Measurements from ENCODE around the gene SMARCD2. TPM values are rescaled to one million over a fixed set of nuclear protein-coding genes. Genes with fewer than 3 reads are reported as not detected.

The SMARCD2 gene
- total and polyA plus RNA-seq, 2 of the 13 experiments (the other 11 are each of a cell fraction or from before 2014, with no cell fraction given): 122 to 150 TPM

DNA sequence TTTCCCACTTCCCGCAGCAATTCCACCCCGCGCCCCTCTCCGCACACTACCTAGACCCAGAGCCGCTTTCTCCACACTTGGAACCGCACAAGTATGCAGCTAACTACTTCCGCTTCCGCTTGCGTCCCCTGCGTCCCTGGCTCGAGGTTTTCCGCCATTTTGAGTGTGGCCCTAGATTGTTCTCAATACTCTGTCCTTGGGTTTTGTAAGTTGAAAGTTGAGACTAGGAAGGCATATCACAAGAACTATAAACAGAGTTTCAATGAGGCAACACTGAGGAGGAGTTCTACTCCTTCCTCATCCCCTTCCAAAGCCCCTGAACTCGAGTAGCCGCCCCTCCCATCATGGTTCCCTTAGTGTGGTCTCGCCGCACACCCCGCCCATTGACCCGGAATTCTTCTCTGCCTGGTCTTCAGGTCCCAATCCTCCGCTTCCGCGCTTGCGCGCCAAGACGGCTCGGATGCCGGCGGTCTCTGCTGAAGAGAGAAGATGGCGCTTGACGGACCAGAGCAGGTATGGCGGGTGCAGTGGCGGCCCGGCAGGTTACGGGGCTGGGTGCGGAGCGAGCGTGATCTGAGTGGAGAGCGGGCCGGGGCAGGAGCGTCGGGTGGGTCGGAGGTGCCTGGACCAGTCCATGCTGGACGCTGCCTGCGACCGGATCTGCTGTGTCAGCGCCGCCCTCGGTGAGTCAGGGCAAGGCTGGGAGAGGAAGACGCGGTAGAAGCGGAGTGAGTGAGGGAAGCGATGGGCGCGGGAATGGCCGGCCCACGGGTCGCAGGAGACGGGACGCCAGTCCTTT is 15.3 kb downstream of the SMARCD2 start, which contains the start of the genes FTSJ3 and PSMC5 (continued):
- TF ChIP-seq NAIF1 (CRISPR knock-in tag; IDR thresholded peaks at IDR 0.05; ENCODE audit: borderline replicate concordance) (peak; percentile 26; the same call in 1 of the 2 replicates), SCMH1 (CRISPR knock-in tag; IDR thresholded peaks at IDR 0.05; ENCODE audit: borderline replicate concordance) (no peak), NCOR1 (IDR thresholded peaks at IDR 0.05; ENCODE audit: borderline replicate concordance, low read length) (peak; percentile 56; the same call in 1 of the 2 replicates), ZNF138 (CRISPR knock-in tag; IDR thresholded peaks at IDR 0.05; ENCODE audit: low read depth) (peak; percentile 63; the same call in 1 of the 2 replicates), ZNF235 (CRISPR knock-in tag; IDR thresholded peaks at IDR 0.05; ENCODE audit: borderline replicate concordance) (peak; percentile 84), SAFB2 (CRISPR knock-in tag; IDR thresholded peaks at IDR 0.05; ENCODE audit: borderline replicate concordance, low read depth) (no peak; the same call in 1 of the 2 replicates), SP140L (CRISPR knock-in tag; IDR thresholded peaks at IDR 0.05; ENCODE audit: borderline replicate concordance) (no peak), ZNF143 (CRISPR knock-in tag; IDR thresholded peaks at IDR 0.05) (peak; percentile 33), AHR (CRISPR knock-in tag; IDR thresholded peaks at IDR 0.05) (peak; percentile 92), TEAD2 (CRISPR knock-in tag; IDR thresholded peaks at IDR 0.05) (no peak), ZNF501 (CRISPR knock-in tag; IDR thresholded peaks at IDR 0.05) (peak; percentile 98), SSRP1 (CRISPR knock-in tag; IDR thresholded peaks at IDR 0.05) (no peak), ZNF101 (CRISPR knock-in tag; IDR thresholded peaks at IDR 0.05; ENCODE audit: borderline replicate concordance, low read depth) (no peak), KLF15 (CRISPR knock-in tag; IDR thresholded peaks at IDR 0.05; ENCODE audit: borderline replicate concordance) (no peak; the same call in 1 of the 2 replicates)
- TF ChIP-seq, protein P1, sequence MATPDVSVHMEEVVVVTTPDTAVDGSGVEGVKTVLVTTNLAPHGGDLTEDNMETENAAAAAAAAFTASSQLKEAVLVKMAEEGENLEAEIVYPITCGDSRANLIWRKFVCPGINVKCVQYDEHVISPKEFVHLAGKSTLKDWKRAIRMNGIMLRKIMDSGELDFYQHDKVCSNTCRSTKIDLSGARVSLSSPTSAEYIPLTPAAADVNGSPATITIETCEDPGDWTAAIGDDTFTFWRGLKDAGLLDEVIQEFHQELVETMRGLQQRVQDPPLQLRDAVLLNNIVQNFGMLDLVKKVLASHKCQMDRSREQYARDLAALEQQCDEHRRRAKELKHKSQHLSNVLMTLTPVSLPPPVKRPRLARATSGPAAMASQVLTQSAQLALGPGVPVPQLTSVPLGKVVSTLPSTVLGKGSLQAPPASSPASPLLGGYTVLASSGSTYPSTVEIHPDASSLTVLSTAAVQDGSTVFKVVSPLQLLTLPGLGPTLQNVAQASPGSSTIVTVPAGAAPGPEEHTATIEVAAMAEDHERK (CRISPR knock-in tag; IDR thresholded peaks at IDR 0.05; ENCODE audit: low read depth): peak; percentile 100
- TF ChIP-seq, protein P2, sequence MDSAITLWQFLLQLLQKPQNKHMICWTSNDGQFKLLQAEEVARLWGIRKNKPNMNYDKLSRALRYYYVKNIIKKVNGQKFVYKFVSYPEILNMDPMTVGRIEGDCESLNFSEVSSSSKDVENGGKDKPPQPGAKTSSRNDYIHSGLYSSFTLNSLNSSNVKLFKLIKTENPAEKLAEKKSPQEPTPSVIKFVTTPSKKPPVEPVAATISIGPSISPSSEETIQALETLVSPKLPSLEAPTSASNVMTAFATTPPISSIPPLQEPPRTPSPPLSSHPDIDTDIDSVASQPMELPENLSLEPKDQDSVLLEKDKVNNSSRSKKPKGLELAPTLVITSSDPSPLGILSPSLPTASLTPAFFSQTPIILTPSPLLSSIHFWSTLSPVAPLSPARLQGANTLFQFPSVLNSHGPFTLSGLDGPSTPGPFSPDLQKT (CRISPR knock-in tag; IDR thresholded peaks at IDR 0.05; ENCODE audit: borderline replicate concordance): no peak
- TF ChIP-seq, protein P3, sequence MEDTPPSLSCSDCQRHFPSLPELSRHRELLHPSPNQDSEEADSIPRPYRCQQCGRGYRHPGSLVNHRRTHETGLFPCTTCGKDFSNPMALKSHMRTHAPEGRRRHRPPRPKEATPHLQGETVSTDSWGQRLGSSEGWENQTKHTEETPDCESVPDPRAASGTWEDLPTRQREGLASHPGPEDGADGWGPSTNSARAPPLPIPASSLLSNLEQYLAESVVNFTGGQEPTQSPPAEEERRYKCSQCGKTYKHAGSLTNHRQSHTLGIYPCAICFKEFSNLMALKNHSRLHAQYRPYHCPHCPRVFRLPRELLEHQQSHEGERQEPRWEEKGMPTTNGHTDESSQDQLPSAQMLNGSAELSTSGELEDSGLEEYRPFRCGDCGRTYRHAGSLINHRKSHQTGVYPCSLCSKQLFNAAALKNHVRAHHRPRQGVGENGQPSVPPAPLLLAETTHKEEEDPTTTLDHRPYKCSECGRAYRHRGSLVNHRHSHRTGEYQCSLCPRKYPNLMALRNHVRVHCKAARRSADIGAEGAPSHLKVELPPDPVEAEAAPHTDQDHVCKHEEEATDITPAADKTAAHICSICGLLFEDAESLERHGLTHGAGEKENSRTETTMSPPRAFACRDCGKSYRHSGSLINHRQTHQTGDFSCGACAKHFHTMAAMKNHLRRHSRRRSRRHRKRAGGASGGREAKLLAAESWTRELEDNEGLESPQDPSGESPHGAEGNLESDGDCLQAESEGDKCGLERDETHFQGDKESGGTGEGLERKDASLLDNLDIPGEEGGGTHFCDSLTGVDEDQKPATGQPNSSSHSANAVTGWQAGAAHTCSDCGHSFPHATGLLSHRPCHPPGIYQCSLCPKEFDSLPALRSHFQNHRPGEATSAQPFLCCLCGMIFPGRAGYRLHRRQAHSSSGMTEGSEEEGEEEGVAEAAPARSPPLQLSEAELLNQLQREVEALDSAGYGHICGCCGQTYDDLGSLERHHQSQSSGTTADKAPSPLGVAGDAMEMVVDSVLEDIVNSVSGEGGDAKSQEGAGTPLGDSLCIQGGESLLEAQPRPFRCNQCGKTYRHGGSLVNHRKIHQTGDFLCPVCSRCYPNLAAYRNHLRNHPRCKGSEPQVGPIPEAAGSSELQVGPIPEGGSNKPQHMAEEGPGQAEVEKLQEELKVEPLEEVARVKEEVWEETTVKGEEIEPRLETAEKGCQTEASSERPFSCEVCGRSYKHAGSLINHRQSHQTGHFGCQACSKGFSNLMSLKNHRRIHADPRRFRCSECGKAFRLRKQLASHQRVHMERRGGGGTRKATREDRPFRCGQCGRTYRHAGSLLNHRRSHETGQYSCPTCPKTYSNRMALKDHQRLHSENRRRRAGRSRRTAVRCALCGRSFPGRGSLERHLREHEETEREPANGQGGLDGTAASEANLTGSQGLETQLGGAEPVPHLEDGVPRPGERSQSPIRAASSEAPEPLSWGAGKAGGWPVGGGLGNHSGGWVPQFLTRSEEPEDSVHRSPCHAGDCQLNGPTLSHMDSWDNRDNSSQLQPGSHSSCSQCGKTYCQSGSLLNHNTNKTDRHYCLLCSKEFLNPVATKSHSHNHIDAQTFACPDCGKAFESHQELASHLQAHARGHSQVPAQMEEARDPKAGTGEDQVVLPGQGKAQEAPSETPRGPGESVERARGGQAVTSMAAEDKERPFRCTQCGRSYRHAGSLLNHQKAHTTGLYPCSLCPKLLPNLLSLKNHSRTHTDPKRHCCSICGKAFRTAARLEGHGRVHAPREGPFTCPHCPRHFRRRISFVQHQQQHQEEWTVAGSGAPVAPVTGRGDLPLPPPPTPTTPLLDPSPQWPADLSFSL (CRISPR knock-in tag; IDR thresholded peaks at IDR 0.05): no peak
- TF ChIP-seq, protein P4, sequence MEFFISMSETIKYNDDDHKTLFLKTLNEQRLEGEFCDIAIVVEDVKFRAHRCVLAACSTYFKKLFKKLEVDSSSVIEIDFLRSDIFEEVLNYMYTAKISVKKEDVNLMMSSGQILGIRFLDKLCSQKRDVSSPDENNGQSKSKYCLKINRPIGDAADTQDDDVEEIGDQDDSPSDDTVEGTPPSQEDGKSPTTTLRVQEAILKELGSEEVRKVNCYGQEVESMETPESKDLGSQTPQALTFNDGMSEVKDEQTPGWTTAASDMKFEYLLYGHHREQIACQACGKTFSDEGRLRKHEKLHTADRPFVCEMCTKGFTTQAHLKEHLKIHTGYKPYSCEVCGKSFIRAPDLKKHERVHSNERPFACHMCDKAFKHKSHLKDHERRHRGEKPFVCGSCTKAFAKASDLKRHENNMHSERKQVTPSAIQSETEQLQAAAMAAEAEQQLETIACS (CRISPR knock-in tag; IDR thresholded peaks at IDR 0.05): no peak
